GM21529 (cell line): ENCODE measurements around the gene DSC1.
"Not testable (repeated sequence)": the region's sequence is repeated elsewhere in the genome, so short reads cannot be mapped to it uniquely, and the experiment has no call there.

ENCODE experiments used
- ATAC-seq: cut with Tn5 transposase; IDR thresholded peaks from one replicate; pipeline ENCODE4 v1.9.1; 2021; ENCODE audit not compliant: unreplicated experiment

Gene DSC1

GRCh38 chr18:31177369-31177768, 14.7 kb upstream of the DSC1 start:
- ATAC-seq = not testable (repeated sequence)

GRCh38 chr18:31176531-31176930, 13.9 kb upstream of the DSC1 start:
- no peak for ATAC-seq

- ATAC-seq = no peak
Measured at GRCh38 chr18:31171144-31171839, 8.6 kb upstream of the DSC1 start.

GRCh38 chr18:31170335-31170734, 7.7 kb upstream of the DSC1 start:
- ATAC-seq = no peak

- no peak for ATAC-seq
Measured at GRCh38 chr18:31162419-31162793, 250 bp downstream of the DSC1 start.

GRCh38 chr18:31161757-31162418, 768 bp downstream of the DSC1 start:
- ATAC-seq = no peak

- no peak for ATAC-seq
Measured at GRCh38 chr18:31156821-31157763, 5.6 kb downstream of the DSC1 start.

GRCh38 chr18:31155498-31155897, 7.2 kb downstream of the DSC1 start:
- ATAC-seq = no peak

GRCh38 chr18:31154181-31154580, 8.5 kb downstream of the DSC1 start:
- ATAC-seq = no peak

- ATAC-seq = no peak
Measured at GRCh38 chr18:31149351-31149750, 13.3 kb downstream of the DSC1 start.

- ATAC-seq = no peak
Measured at GRCh38 chr18:31148600-31148999, 14.1 kb downstream of the DSC1 start.

- no peak for ATAC-seq
Measured at GRCh38 chr18:31146809-31147208, 15.8 kb downstream of the DSC1 start.

- no peak for ATAC-seq
Measured at GRCh38 chr18:31143025-31143424, 19.6 kb downstream of the DSC1 start.

- ATAC-seq = no peak
Measured at GRCh38 chr18:31138709-31139108, 23.9 kb downstream of the DSC1 start.

- ATAC-seq = no peak
Measured at GRCh38 chr18:31134988-31135529, 27.6 kb downstream of the DSC1 start.

- ATAC-seq = no peak
Measured at GRCh38 chr18:31129398-31130115, 33.1 kb downstream of the DSC1 start.

- ATAC-seq = no peak
Measured at GRCh38 chr18:31125878-31126277, 36.8 kb downstream of the DSC1 start.

- ATAC-seq = not testable (repeated sequence)
Measured at GRCh38 chr18:31123125-31123524, 39.5 kb downstream of the DSC1 start.

GRCh38 chr18:31120594-31120993, 42.1 kb downstream of the DSC1 start:
- ATAC-seq = no peak

- ATAC-seq = no peak
Measured at GRCh38 chr18:31116853-31117595, 45.6 kb downstream of the DSC1 start.
